Right lobe of liver (tissue), 6 donors: Measurements from ENCODE around the gene SSH2. TPM values are rescaled to one million over a fixed set of nuclear protein-coding genes. Genes with fewer than 3 reads are reported as not detected.

Experiments
- ATAC-seq, 4 donors: fragments of 200-7000 bp; cut with Tn5 transposase; one replicate each; pipeline ENCODE4 v1.9.1; 2020; ENCODE audit warnings: mild to moderate bottlenecking in 4 of 4, moderate library complexity in 4 of 4
- DNase-seq, 3 donors: peaks; one replicate each; pipeline ENCODE4 v3.0.0-alpha.2; 2020
- H3K27ac ChIP-seq, 3 donors: fragments of 200-600 bp; one replicate each; pipeline ENCODE4 v1.8.0; 2022
- H3K27me3 ChIP-seq, 2 donors: fragments of 200-600 bp; one replicate each; pipeline ENCODE4 v1.8.0; 2022
- H3K36me3 ChIP-seq, 4 donors: fragments of 200-600 bp; sonication (generic) in 1 of 4; one replicate each; pipeline versions ENCODE4 v1.5.1 to v1.8.0; 2017 to 2022; ENCODE audit warnings: control low read depth in 1 of 4
- H3K4me1 ChIP-seq, 4 donors: fragments of 200-600 bp; sonication (generic) in 1 of 4; one replicate each; pipeline versions ENCODE4 v1.5.1 to v1.8.0; 2017 to 2022; ENCODE audit warnings: control low read depth in 1 of 4
- H3K4me3 ChIP-seq, 3 donors: fragments of 200-600 bp; one replicate each; pipeline ENCODE4 v1.8.0; 2022
- H3K9me3 ChIP-seq, 4 donors: fragments of 200-600 bp; sonication (generic) in 1 of 4; one replicate each; pipeline versions ENCODE4 v1.5.1 to v1.8.0; 2017 to 2022; ENCODE audit warnings: control low read depth in 1 of 4
- CTCF ChIP-seq, 4 donors: fragments of 200-600 bp in 3 of 4; fragments of 450-650 bp in 1 of 4; IDR thresholded peaks; one replicate each; pipeline versions ENCODE4 v1.5.1 to v1.8.0; 2016 to 2022; ENCODE audit warnings: antibody characterized with exemption in 4 of 4, mild to moderate bottlenecking in 2 of 4
- POLR2A ChIP-seq: fragments of 450-650 bp; IDR thresholded peaks from one replicate; pipeline ENCODE4 v1.6.1; 2017; ENCODE audit warnings: antibody characterized with exemption, mild to moderate bottlenecking
- WGBS: methylation state at CpG from one replicate; pipeline ENCODE4 v1.1.6; 2018; ENCODE audit warnings: low coverage, low lambda C conversion rate; ENCODE audit not compliant: insufficient coverage; ENCODE audit errors: missing lambda C conversion rate; 5-methylcytosine and 5-hydroxymethylcytosine counted together
- intact Hi-C, 2 donors: fragments of 100-400 bp; cut with DNase I; formaldehyde crosslinking; loops; one replicate each; pipeline versions ENCODE4 v1.11.2 to v1.14.1; 2022
- total RNA-seq, 6 experiments: library from RNA; depleted of rRNA in 2 of 6; stranded (reverse); fragments of >200 nt in 2 of 6; fragmentation: NEBNext Ultra II Directional in 3 of 6; extraction: Animal tissue kit (Norgen Biotek cat#: 25700) in 3 of 6; gene quantifications; one replicate each; pipeline versions ENCODE4 v1.1.0 to v1.2.4, GENCODE V29; 2016 to 2023
- donor health status: DM: no; HTN: yes; CAD: no.
- donor health status: DM: no; HTN: no; CAD: no.
- donor health status: DM: no; HTN: no; CAD: no.
- donor health status: DM: no; HTN: yes; CAD: no.
- donor health status: DM: no; HTN: yes; CAD: no.

SSH2 gene
- total RNA-seq, 6 experiments from 2014 or later: 8.0 to 12.7 (median 10.5) TPM

DNA sequence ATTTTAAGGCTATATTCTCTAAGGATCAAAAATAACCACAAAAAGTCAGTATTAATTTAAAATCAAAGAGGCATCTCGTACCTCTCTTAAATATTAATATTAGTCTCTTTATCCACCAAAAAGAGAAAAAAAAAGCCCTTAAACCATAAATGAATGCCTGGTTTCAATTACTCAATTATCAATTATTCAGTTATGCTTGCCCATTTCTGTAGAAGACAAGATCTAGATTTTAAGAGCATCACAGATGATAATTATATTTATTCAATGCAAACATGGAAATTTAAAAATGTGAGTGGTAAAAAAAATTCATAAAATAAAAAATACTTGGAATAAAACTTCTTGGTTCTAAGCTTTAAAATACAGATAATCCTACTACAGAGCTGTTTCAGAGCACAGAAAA lies 181.6 kb downstream of the SSH2 start:
- Histone ChIP-seq H3K4me3 (no peak overlapping the region), H3K36me3 (peaks cover 0 to 4% (median 2%) of the 10 kb centered on the region in 4 donors), H3K4me1 (peaks cover 0 to 11% (median 3%) of the 10 kb centered on the region in 4 donors), H3K27ac (no peak overlapping the region), H3K9me3 (no peaks in the 10 kb centered on the region), H3K27me3 (no peaks in the 10 kb centered on the region)
- 100% methylated on average over 1 of the region's 1 CpG for WGBS
- TF ChIP-seq CTCF (IDR thresholded peaks at IDR 0.05): no peak
- intact Hi-C loops: no loop called here
- DNase-seq (no peak), ATAC-seq (no peak)

DNA sequence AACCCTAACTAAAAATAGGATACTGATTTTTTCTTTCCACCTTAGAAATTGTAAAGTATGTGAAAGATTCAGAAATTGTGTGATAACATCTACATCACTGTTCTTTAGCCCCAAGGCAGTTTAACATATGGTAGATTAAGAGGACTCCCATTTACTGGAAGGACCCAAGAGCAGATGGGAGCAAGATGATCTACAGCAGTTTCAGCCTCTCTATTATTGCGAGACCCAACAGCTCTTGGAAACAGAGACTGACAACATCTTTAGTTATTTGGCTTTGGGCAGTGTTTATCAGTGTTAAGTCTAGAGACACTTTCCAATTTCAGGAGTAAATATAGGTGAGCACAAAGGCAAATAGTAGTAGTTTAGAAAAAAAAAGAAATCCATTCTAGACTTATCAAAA lies 182.4 kb downstream of the SSH2 start:
- ATAC-seq (no peak), DNase-seq (no peak)
- Histone ChIP-seq H3K4me3 (no peak overlapping the region), H3K27me3 (no peaks in the 10 kb centered on the region), H3K27ac (no peak overlapping the region), H3K36me3 (no peaks in the 10 kb centered on the region), H3K9me3 (no peaks in the 10 kb centered on the region), H3K4me1 (peaks cover 0 to 11% (median 3%) of the 10 kb centered on the region in 4 donors)
- TF ChIP-seq POLR2A (no peak), CTCF (IDR thresholded peaks at IDR 0.05) (no peak)
- intact Hi-C loops: no loop called here
- 90% methylated on average over 1 of the region's 1 CpG for WGBS

DNA sequence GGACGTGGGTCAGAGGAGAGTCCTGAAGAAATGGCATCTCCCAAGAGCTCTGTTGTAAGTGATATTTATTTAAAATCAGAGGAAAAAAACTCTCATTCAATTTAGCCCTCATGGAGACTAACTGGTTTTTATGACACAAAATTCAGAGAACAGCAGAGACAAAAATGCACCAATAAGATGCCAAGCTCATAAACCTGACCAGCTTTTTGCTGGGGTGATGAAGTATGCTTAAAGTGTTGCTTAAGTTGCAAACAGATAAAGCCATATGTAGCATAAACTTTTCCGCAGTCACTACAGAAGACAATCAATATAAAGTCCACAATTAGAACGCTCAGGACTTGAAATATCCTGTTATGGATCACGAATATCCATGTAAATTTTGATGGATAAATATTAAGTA lies 183.4 kb downstream of the SSH2 start:
- no peak overlapping the region for H3K27ac ChIP-seq
- no peak for DNase-seq
- H3K9me3 ChIP-seq: no peaks in the 10 kb centered on the region
- TF ChIP-seq CTCF (IDR thresholded peaks at IDR 0.05): no peak
- no peak for TF ChIP-seq POLR2A
- WGBS: 90% methylated on average over 4 of the region's 4 CpGs
- no peak for ATAC-seq
- peaks cover 0 to 11% (median 3%) of the 10 kb centered on the region in 4 donors for H3K4me1 ChIP-seq
- H3K36me3 ChIP-seq: no peaks in the 10 kb centered on the region
- H3K4me3 ChIP-seq: no peak overlapping the region
- H3K27me3 ChIP-seq: no peaks in the 10 kb centered on the region
- intact Hi-C loops: no loop called here

DNA sequence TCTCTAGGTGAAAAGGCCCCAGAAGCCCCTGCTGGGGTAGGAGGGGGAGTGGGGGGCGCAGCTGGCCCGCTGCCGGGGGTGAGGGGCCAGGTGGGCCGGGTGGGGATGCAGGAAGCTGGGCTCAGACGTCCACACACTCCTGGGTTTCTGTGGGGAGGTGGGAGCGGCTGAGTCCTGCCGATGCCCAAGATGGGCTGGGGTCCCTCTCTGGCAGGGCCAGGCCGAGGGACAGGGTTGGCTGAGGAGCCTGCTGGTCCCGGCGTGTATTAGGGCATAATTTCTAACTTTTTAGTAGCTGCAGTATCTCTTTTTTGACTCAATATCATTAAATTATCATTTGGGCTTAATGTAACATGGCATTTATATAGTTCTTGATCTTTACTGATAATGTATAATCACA lies 185.9 kb downstream of the SSH2 start:
- H3K36me3 ChIP-seq: no peaks in the 10 kb centered on the region
- H3K9me3 ChIP-seq: no peaks in the 10 kb centered on the region
- ATAC-seq (no peak), DNase-seq (no peak)
- H3K27ac ChIP-seq: peak overlapping the region in 2 of 3 donors; percentile 19 to 38
- WGBS: 86% methylated on average over 7 of the region's 10 CpGs
- TF ChIP-seq POLR2A: no peak
- TF ChIP-seq CTCF (IDR thresholded peaks at IDR 0.05): no peak
- H3K4me3 ChIP-seq: no peak overlapping the region
- no peaks in the 10 kb centered on the region for H3K27me3 ChIP-seq
- intact Hi-C loops: no loop called here
- H3K4me1 ChIP-seq: peaks cover 0 to 34% (median 5%) of the 10 kb centered on the region in 4 donors

- ATAC-seq (peak; percentile 47 to 74 (median 56)), DNase-seq (peak in 1 of 3 donors; percentile 28)
- Histone ChIP-seq H3K27ac (peak overlapping the region in 1 of 3 donors; percentile 52), H3K4me3 (no peak overlapping the region), H3K27me3 (no peaks in the 10 kb centered on the region), H3K9me3 (no peaks in the 10 kb centered on the region), H3K4me1 (peaks cover 0 to 34% (median 5%) of the 10 kb centered on the region in 4 donors), H3K36me3 (no peaks in the 10 kb centered on the region)
- WGBS: 32% methylated on average over 3 of the region's 3 CpGs
- intact Hi-C loops: no loop called here
- TF ChIP-seq POLR2A (no peak), CTCF (IDR thresholded peaks at IDR 0.05) (no peak)
Measured at GRCh38 chr17:29742210-29742513, 187.9 kb downstream of the SSH2 start.
